Measurements from ENCODE around the gene XPNPEP3.
A peak's percentile ranks its signal among the peaks of the same experiment; 100 is the strongest.
"Not testable (repeated sequence)": the region's sequence is repeated elsewhere in the genome, so short reads cannot be mapped to it uniquely, and the experiment has no call there.

The XPNPEP3 gene

DNA sequence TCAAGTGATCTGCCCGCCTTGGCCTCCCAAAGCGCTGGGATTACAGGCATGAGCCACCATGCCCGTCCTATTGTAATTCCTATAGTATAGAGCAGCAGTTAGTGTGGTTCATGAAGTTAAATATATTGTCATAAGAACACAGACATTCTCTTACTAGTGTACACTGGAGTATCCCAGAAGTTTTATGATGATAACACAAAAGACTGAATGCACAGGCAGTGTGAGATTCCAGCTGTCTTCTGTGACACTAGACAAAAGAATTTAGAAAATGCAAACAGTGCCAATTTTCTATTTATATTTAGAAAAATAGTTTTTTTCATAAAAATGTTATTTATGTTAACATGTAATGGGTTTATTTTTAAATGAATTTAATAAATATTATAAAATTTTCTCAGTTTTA is 54.8 kb downstream of the XPNPEP3 start:
- H3K4me3 ChIP-seq (ENCODE audit: low read length), result no peak overlapping the region
- no peak for DNase-seq (ENCODE audit: low read depth)
- TF ChIP-seq, protein P1, sequence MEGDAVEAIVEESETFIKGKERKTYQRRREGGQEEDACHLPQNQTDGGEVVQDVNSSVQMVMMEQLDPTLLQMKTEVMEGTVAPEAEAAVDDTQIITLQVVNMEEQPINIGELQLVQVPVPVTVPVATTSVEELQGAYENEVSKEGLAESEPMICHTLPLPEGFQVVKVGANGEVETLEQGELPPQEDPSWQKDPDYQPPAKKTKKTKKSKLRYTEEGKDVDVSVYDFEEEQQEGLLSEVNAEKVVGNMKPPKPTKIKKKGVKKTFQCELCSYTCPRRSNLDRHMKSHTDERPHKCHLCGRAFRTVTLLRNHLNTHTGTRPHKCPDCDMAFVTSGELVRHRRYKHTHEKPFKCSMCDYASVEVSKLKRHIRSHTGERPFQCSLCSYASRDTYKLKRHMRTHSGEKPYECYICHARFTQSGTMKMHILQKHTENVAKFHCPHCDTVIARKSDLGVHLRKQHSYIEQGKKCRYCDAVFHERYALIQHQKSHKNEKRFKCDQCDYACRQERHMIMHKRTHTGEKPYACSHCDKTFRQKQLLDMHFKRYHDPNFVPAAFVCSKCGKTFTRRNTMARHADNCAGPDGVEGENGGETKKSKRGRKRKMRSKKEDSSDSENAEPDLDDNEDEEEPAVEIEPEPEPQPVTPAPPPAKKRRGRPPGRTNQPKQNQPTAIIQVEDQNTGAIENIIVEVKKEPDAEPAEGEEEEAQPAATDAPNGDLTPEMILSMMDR (conservative IDR thresholded peaks at IDR 0.05; ENCODE audit: low read depth, low read length), result no peak

DNA sequence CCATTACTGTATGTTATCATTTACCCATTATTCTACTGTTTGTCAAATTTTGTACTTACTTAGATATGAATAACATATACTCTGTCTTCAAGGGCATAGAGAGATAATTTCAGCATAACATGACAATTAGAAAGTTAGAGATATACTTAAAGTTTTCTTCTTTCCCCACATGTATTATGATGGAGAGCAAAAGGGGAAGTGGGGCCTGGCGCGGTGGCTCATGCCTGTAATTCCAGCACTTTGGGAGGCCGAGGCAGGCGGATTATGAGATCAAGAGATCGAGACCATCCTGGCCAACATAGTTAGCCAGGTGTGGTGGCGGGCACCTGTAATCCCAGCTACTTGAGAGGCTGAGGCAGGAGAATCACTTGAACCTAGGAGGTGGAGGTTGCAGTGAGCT is 56.0 kb downstream of the XPNPEP3 start:
- not testable (repeated sequence) for H3K4me3 ChIP-seq (ENCODE audit: low read length); DNase-seq (ENCODE audit: low read depth)

- TF ChIP-seq, protein P1 (conservative IDR thresholded peaks at IDR 0.05; ENCODE audit: low read depth, low read length), result no peak
- H3K4me3 ChIP-seq (ENCODE audit: low read length), result no peak overlapping the region
- no peak for DNase-seq (ENCODE audit: low read depth)
Measured at GRCh38 chr22:40919446-40919845, 62.5 kb downstream of the XPNPEP3 start.

GRCh38 chr22:40920526-40920925 is 63.6 kb downstream of the XPNPEP3 start:
- no peak overlapping the region for H3K4me3 ChIP-seq (ENCODE audit: low read length)
- DNase-seq (ENCODE audit: low read depth), result no peak
- TF ChIP-seq, protein P1 (conservative IDR thresholded peaks at IDR 0.05; ENCODE audit: low read depth, low read length), result no peak

DNA sequence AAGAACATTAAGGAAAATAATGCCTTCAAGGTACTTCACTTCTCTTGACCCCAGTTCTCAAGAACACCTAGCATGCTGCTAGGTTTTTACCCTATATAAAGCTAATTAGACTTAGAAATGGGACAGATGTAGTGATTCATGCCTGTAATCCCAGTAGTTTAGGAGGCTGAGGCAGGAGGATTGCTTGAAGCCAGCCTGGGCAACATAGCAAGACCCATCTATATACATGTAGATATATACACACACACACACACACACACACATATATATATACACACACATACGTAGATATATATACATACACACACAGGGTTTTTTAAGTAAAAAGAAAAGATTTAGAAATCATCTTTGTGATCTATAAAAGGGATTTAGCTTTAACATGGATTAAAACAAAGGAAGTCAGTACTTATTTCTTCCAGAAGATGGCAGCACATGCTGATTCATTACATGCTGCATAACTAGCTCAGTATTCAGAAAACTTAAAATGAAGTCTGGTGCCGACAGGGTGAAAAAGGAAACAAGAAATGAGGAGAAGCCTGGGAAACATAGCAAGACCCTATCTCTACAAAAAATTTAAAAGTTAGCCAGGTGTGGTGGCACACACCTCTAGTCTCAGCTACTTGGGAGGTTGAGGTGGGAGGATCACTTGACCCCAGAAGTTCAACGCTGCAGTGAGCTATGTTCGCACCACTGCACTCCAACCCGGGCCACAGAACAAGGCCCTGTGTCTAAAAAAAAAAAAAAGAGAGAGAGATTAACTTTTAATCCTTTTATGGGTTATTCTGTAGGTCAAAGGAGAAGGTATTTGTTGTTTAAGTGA is 65.7 kb downstream of the XPNPEP3 start:
- TF ChIP-seq, protein P1 (conservative IDR thresholded peaks at IDR 0.05; ENCODE audit: low read depth, low read length), result peak; percentile 58
- DNase-seq (ENCODE audit: low read depth), result peak; percentile 17
- H3K4me3 ChIP-seq (ENCODE audit: low read length), result no peak overlapping the region

- no peak for DNase-seq (ENCODE audit: low read depth)
- TF ChIP-seq, protein P1 (conservative IDR thresholded peaks at IDR 0.05; ENCODE audit: low read depth, low read length), result no peak
- no peak overlapping the region for H3K4me3 ChIP-seq (ENCODE audit: low read length)
Measured at GRCh38 chr22:40928657-40929056, 71.7 kb downstream of the XPNPEP3 start.

GRCh38 chr22:40932396-40932795 is 75.4 kb downstream of the XPNPEP3 start:
- no peak for DNase-seq (ENCODE audit: low read depth)
- no peak overlapping the region for H3K4me3 ChIP-seq (ENCODE audit: low read length)
- TF ChIP-seq, protein P1 (conservative IDR thresholded peaks at IDR 0.05; ENCODE audit: low read depth, low read length), result no peak

Measured in retinal pigment epithelial cell (primary cell).